Measurements from ENCODE around the gene DUS1L. TPM values are rescaled to one million over a fixed set of nuclear protein-coding genes. Genes with fewer than 3 reads are reported as not detected.

DUS1L gene
- total RNA-seq, 6 experiments from 2014 or later: 61.8 to 115 (median 89.9) TPM

DNA sequence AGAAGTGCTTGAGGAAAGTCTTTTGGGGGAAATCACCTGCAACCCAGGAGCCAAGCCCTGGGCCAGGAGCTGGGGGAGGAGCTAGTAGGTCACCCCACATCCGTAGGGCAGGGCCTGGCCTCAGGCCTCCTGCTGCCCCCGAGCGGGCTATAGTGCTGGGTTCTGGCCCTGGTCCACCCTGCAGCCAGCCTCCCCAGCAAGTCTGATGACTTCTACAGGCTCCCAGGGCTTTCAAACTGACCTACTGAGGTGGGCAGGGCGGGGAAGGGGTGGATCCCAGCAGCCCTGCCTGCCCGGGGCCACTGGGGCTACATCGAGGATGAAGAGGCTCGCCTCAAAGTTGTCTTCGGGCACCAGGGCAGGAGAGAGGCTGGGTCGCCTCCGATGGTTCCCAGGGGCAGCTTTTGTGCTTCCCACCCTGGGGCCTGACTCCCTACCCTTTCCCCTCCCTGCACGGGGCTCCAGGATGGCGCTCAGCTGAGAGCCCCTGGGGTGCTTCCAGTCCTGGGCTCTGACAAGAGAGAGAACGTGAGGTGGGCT lies 47.9 kb downstream of the DUS1L start:
- Histone ChIP-seq H3K9me3 (no peaks in the 10 kb centered on the region), H3K27me3 (no peaks in the 10 kb centered on the region), H3K27ac (no peak overlapping the region), H3K4me3 (no peak overlapping the region), H3K36me3 (peaks cover 0 to 8% (median 0%) of the 10 kb centered on the region in 4 donors), H3K4me1 (peaks cover 0 to 16% (median 4%) of the 10 kb centered on the region in 4 donors)
- no peak for TF ChIP-seq POLR2A (IDR thresholded peaks at IDR 0.05)
- TF ChIP-seq, protein P1, sequence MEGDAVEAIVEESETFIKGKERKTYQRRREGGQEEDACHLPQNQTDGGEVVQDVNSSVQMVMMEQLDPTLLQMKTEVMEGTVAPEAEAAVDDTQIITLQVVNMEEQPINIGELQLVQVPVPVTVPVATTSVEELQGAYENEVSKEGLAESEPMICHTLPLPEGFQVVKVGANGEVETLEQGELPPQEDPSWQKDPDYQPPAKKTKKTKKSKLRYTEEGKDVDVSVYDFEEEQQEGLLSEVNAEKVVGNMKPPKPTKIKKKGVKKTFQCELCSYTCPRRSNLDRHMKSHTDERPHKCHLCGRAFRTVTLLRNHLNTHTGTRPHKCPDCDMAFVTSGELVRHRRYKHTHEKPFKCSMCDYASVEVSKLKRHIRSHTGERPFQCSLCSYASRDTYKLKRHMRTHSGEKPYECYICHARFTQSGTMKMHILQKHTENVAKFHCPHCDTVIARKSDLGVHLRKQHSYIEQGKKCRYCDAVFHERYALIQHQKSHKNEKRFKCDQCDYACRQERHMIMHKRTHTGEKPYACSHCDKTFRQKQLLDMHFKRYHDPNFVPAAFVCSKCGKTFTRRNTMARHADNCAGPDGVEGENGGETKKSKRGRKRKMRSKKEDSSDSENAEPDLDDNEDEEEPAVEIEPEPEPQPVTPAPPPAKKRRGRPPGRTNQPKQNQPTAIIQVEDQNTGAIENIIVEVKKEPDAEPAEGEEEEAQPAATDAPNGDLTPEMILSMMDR (IDR thresholded peaks at IDR 0.05): no peak
- intact Hi-C loops (cut with DNase I): loop anchor here (5.0 to 10.0 kb wide), 3 partner anchors 55 to 133 kb away; partner anchors contain the start of gene NOTUM (in 1 of the 2)
- DNase-seq (no peak), ATAC-seq (no peak)
- 20% methylated on average over 1 of the region's 13 CpGs for WGBS (ENCODE audit: insufficient coverage, low coverage, low lambda C conversion rate, missing lambda C conversion rate)

DNA sequence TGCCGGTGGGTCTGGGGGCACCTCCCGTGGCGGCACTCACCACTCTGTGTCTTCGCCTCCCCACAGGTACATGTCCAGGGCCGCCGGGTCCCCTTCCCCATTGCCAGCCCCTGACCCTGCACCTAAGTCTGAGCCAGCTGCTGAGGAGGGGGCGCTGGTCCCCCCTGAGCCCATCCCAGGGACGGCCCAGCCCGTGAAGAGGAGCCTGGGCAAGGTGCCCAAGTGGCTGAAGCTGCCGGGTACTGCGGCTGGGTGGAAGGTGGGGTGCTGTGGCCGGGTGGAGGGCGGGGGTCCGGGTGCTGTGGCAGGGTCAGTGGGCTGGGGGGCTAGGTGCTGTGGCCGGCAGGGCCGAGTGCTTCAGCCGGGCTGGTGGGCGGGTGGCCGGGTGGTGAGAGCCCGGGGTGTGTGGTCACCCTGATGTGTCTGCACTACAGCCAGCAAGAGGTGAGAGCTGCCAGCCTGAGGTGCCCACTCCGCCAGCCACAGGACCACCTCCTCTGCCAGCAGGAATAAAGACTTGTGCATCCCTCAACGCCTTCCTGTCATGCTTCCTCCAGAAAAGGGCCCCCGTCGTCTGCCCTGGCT lies 48.6 kb downstream of the DUS1L start:
- TF ChIP-seq, protein P1 (IDR thresholded peaks at IDR 0.05): no peak
- no peak for TF ChIP-seq POLR2A (IDR thresholded peaks at IDR 0.05)
- no peaks in the 10 kb centered on the region for H3K27me3 ChIP-seq
- H3K36me3 ChIP-seq: peaks cover 0 to 11% (median 0%) of the 10 kb centered on the region in 4 donors
- no peak overlapping the region for H3K27ac ChIP-seq
- intact Hi-C loops (cut with DNase I): loop anchor here (5.0 to 10.0 kb wide), 3 partner anchors 55 to 132 kb away; partner anchors contain the start of gene NOTUM (in 1 of the 2)
- ATAC-seq (no peak), DNase-seq (no peak)
- H3K4me1 ChIP-seq: peaks cover 0 to 11% (median 4%) of the 10 kb centered on the region in 4 donors
- no peaks in the 10 kb centered on the region for H3K9me3 ChIP-seq
- H3K4me3 ChIP-seq: no peak overlapping the region
- 90% methylated on average over 2 of the region's 24 CpGs for WGBS (ENCODE audit: insufficient coverage, low coverage, low lambda C conversion rate, missing lambda C conversion rate)

DNA sequence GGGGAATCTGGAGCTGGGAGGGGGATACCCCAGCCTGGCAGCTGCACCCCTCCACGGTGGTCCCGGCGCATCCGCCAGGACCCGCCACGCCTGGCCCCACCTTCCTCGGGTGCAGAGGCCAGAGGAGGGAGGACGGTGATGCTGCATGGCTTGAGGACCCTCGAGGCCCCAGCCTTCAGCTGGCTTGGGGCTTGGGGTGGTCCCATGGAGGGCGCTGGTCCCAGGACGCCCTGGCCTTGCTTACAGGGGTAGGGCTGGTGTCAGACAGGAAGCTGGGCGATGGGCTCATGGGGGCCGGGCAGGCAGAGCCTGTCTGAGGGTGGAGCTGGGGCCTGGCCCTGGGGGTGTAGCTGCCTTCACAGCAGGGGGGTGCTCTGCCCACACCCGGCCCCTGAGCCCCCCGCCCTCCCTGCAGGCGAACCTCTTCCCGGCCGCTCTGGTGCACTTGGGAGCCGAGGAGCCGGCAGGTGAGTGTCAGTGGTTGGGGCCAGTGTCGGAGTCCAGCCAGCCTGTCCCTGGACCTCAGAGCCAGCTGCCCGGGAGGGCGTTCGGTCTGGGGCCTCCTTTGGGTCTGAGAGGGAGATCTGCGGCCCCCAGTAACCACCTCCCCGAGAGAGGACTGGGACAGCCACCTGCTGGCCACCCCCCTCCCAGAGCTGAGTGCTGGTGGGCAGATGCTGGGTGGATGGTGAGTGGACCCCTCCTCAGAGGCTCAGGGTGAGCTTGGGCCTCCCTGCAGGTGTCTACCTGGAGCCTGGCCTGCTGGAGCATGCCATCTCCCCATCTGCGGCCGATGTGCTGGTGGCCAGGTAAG lies 49.3 kb downstream of the DUS1L start:
- DNase-seq (no peak), ATAC-seq (no peak)
- Histone ChIP-seq H3K27ac (no peak overlapping the region), H3K4me3 (no peak overlapping the region), H3K9me3 (no peaks in the 10 kb centered on the region), H3K27me3 (no peaks in the 10 kb centered on the region), H3K36me3 (peaks cover 0 to 17% (median 0%) of the 10 kb centered on the region in 4 donors), H3K4me1 (peaks cover 0 to 6% (median under 1%) of the 10 kb centered on the region in 4 donors)
- intact Hi-C loops (cut with DNase I): loop anchor here (5.0 to 10.0 kb wide), 3 partner anchors 54 to 131 kb away; partner anchors contain the start of gene NOTUM (in 1 of the 2)
- TF ChIP-seq, protein P1 (IDR thresholded peaks at IDR 0.05): no peak
- no peak for TF ChIP-seq POLR2A (IDR thresholded peaks at IDR 0.05)
- WGBS (ENCODE audit: insufficient coverage, low coverage, low lambda C conversion rate, missing lambda C conversion rate): no CpG with 5 or more reads among the region's 28 CpGs

DNA sequence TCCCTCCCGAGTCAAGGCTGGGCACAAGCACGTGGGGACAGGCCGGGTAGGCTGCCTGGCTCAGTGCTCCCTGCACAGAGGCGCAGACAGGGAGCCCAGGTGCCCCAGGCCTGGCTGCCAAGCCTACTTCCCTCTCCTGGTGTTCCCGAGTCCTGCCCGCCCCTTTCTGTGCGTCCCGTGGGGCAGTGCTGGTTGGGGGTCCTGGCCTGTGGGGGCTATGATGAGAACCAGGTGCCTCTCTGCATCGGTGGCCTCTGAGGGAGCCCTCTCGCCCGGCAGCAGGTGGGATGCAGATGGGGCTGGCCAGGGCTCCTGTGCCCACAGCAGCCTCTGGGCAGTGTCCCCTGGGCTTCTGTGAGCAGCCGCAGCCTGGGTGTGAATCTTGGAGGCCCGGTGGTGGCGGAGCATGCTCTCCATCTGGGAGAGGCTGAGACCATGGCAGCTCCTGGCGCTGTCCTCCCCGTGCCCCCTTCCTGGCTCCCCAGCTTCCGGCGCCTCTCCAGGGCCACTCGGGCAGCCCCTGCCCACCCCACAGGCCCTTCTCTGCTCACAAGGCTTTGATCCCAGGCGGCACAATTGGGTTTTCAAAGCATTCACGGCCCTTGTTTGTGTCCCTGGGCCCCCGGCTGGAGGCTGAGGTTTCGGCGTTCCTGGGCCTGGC lies 50.2 kb downstream of the DUS1L start:
- WGBS (ENCODE audit: insufficient coverage, low coverage, low lambda C conversion rate, missing lambda C conversion rate): 66% methylated on average over 5 of the region's 24 CpGs
- H3K27me3 ChIP-seq: no peaks in the 10 kb centered on the region
- H3K27ac ChIP-seq: no peak overlapping the region
- H3K9me3 ChIP-seq: no peaks in the 10 kb centered on the region
- peaks cover 0 to 17% (median 0%) of the 10 kb centered on the region in 4 donors for H3K36me3 ChIP-seq
- intact Hi-C loops (cut with DNase I): loop anchor here (5.0 to 10.0 kb wide), 3 partner anchors 53 to 131 kb away; partner anchors contain the start of gene NOTUM (in 1 of the 2)
- TF ChIP-seq POLR2A (IDR thresholded peaks at IDR 0.05): no peak
- TF ChIP-seq, protein P1 (IDR thresholded peaks at IDR 0.05): no peak
- no peak for ATAC-seq
- H3K4me1 ChIP-seq: peaks cover 0 to 4% (median 0%) of the 10 kb centered on the region in 4 donors
- H3K4me3 ChIP-seq: no peak overlapping the region
- no peak for DNase-seq
